RCC 7860 (cell line): Measurements from ENCODE around the gene GAN.

Experiments used
- DNase-seq: peaks from one replicate; pipeline ENCODE4 v3.0.0-alpha.2; 2015; ENCODE audit warnings: low spot score
- FAIRE-seq: peaks from 2 replicates; lab custom pipeline; 2012; peaks lifted over from hg19 to GRCh38; lab: Jason Lieb, UNC

GAN gene

DNA sequence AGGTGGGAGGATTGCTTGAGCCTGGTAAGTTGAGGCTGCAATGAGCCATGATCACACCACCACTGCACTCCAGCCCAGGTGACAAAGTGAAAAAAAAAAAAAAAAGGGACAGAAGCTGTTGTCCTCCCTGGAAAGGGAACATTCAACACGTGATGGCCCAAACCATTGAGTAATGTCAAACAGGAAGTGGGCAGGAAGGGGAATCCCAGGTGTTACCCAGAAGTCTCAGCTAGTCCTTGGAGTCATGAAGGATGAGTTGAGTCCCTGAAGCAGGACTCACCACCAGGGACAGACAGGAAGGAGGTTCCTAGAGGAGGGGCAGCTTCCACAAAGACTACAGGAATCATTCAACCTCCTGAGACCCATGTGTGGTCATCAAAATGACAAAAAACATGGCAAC is 110.0 kb downstream of the GAN start:
- FAIRE-seq, result peak; percentile 41
- peak; percentile 87 for DNase-seq

GRCh38 chr16:81427219-81427618 is 112.5 kb downstream of the GAN start:
- no peak for FAIRE-seq
- no peak for DNase-seq

DNA sequence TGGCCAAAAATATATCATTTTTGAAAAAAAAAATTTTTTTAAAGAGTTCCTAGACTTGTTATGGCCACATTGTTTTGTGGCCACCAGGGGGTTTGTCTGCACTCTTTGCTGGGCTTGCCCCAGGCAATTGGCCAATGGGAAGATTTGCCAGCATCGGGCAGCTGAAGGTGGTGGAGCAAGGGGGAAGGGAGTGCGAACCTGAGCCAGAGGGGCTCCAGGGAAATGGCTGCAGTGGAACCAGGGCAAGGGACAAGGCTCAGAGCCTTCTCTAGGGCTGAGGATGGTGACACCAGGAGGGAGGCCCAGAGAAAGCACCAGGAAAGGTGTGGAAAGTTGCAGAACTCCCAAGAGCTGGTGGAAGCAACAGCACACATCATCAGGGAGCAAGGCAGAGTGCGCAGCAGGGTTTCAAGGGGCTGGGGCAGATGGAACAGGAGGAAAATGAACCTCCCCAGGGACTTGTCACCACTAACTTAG is 114.3 kb downstream of the GAN start:
- no peak for FAIRE-seq

DNA sequence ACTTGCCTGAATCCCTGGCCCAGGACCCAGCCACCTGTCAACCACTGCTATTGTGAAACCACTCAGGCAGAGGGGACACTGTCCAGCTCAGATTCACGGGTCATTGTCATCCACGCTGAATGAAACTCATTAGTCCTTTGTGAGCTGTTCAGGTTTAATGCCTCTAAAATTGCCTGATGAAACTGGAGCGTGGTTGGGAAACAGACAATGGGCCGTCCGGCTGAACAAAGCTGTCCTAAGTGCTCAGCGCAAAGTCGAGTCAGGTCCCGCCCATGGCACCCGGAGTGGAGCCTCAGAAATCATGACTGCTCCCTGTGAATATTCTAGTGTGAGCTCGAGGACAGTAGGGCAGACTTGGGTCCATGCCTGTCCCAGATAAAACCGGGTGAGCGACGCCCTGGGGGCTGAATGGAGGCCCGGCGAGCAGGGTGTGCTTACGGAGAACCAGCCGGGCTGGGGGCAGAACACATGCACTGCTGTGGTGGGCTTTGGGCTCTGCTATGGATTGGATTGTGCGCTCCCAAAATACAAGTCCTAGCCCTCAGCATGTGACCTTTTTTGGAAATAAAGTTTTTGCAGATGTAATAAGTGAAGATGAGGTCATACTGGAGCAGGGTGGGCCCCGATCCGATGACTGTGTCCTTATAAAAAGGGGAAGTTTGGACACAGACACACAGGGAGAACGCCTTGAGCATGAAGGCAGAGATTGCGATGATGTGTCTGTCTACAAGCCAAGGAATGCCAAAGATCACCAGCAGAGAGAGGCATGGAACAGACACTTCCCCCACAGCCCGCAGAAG is 117.0 kb downstream of the GAN start:
- DNase-seq (peak; percentile 45), FAIRE-seq (no peak)

More for the DNA sequence above, 114.3 kb downstream of the GAN start:
- no peak for DNase-seq

DNA sequence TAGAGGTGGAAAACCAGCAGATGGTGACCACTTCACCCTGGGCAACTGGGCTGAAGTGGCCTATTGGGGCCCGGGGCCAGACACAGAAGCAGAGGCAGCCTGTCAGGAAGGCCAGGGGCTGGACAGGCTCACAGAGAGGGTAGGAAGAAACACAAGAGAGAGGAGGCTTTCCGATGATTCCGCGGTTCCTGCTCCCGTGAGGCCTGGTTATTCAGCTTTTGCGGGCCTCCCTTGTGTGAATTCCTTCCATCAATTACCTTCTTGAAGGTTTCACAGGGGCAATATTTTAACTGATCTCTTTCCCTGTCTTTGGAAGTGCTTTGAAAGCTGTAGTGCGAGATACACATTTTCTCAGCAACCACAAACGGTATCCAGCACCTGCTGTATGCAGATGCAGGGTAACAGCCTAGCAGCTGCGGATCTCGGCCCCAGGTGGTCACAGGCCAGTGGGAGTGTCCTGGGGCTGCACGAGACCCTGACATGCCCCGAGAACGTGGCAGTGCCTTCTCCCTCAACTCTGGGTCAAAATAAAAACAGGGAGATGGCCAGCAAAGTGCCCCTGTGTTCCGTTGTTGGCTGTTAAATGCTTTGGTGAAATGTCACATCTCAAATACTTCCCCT is 118.3 kb downstream of the GAN start:
- no peak for FAIRE-seq
- no peak for DNase-seq

DNA sequence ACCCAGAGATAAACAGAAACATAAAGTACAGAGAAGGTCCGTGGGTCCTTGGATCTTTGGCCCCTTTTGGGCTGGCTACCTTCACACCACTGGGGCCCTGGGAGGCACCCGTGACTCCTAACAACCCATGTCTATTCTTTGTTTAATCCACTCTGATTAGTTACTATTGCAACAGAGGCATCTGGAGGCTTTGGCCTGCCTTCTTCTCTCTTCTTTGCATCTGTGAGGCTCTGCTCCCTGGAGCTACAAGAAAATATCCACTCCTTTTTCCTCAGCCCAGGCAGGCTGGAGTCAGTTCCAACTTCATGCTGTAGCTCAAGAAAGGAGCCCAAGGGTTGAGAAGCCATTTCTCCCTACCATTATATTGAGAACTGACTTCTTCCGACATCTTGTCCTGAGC is 120.3 kb downstream of the GAN start:
- FAIRE-seq, result no peak
- no peak for DNase-seq

DNA sequence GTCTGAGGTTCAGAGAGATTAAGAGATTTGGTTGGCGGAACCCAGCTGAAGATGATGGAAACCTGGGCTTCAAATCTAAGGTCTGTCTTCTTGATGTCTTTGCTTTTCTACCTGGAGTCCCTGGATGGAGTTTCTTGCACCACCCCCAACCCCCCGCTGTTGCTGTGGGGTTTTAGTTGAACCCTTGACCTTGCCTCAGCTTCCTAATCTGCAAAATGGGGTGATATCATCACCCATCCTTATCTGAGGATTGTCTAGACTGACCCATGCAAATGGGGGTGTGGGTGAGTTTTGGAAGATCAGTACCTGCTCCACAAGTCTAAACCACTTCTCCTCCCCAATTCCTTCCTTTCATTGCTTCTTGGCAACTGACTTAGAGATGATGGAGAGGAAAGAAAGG is 120.8 kb downstream of the GAN start:
- FAIRE-seq (no peak), DNase-seq (no peak)

DNA sequence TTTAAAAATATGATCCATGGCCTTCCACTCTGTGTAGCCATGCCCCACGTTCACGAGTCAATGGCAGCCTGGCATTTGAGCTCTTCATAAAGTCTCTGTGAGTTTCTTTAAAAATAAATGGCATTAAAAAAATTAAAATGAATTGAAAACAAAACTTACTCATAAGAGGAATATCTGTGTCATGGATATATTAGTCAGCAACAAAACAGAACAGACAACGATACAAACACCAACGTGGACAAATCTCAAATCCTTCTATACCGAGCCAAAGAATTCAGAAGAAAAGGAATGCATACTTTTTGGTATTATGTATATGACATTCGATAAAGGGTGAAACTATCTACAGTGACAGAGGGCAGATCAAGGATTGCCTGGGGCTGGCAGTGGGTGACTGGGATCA is 121.6 kb downstream of the GAN start:
- FAIRE-seq (no peak), DNase-seq (no peak)

DNA sequence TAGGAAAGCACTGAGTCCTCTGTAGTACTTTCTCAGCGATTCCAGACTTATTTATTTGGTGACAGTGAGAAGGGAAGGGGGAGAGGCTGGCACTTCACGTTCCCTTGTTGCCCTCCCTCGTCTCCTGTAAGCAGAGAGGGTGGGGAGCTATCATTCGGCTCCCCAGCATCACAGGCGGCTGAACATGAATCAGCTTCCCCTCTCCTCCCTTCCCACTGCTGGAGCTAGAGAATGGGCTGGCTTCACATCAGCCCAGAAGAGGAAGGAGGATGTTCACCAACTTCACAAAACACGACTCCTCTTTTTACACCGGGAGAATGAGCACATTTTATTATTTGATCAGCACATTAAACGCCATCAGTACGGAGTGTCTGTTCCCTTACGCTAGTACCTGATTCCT is 123.1 kb downstream of the GAN start:
- no peak for FAIRE-seq
- DNase-seq, result no peak
